ENCODE data around the gene HS3ST2. TPM values are rescaled to one million over a fixed set of nuclear protein-coding genes. Genes with fewer than 3 reads are reported as not detected.

Gene HS3ST2
- total and polyA plus RNA-seq, 2 of the 8 experiments (the other 6 are each of a cell fraction or from before 2014, with no cell fraction given) = 1.7 to 3.7 TPM

DNA sequence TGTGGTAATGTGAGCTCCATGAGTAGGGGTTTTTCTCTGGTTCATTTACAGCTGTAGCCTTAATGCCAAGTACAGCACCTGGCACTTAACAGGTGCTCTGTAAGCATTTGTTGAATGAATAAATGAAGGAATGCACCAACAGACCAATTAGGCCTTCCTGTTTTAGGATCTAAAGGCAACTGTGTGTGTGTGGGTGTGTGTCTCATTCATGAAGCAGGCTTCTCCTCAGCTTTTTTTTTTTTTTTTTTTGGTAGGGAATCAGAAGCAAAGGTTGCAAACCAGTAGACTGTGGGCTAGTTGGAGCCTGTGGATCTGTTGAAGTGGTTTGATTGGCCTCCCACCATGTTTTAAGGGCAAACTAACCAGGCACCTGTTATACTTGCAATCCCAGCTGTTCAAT, 48.1 kb downstream of the HS3ST2 start:
- H2BK12ac ChIP-seq (ENCODE audit: low read depth, low read length) = no peak overlapping the region; the same call in 1 of the 2 replicates
- FAIRE-seq (no peak), DNase-seq (ENCODE audit: low read depth in 1 of 2, low spot score in 2 of 2) (no peak)
- no peak overlapping the region for H2AFZ ChIP-seq (ENCODE audit: low read length)
- no peak overlapping the region for H2AK5ac ChIP-seq (ENCODE audit: low read depth, low read length)
- H4K8ac ChIP-seq (ENCODE audit: extremely low read depth, insufficient read depth, low read length) = no peak overlapping the region
- H3K14ac ChIP-seq (ENCODE audit: insufficient read length) = no peak overlapping the region
- no peaks in the 10 kb centered on the region for H3K27me3 ChIP-seq (replicated peaks in 1 of 4; ENCODE audit: control insufficient read depth in 3 of 4, extremely low read depth in 1 of 4, insufficient read depth in 3 of 4, low read length in 3 of 4)
- no peaks in the 10 kb centered on the region for H3K23me2 ChIP-seq (ENCODE audit: low read depth, low read length)
- H4K91ac ChIP-seq (replicated peaks; ENCODE audit: insufficient read length, low read length) = no peak overlapping the region
- H3K18ac ChIP-seq (ENCODE audit: extremely low read depth, low read length) = no peak overlapping the region
- H3K4me3 ChIP-seq (ENCODE audit: extremely low read depth in 1 of 4, insufficient read depth in 2 of 4, low read depth in 3 of 4, low read length in 4 of 4) = no peak overlapping the region
- peaks cover 0 to 3% (median 0%) of the 10 kb centered on the region in 4 experiments; a peak in 2 of 8 replicates for H3K36me3 ChIP-seq (ENCODE audit: control insufficient read depth in 2 of 4, insufficient read depth in 4 of 4, low read length in 3 of 4)
- no peak overlapping the region for H2BK5ac ChIP-seq (ENCODE audit: low read depth, low read length)
- no peak overlapping the region for H2BK15ac ChIP-seq (ENCODE audit: low read length)
- H3K9ac ChIP-seq (replicated peaks in 1 of 4; ENCODE audit: extremely low read depth in 1 of 4, low read depth in 3 of 4, low read length in 3 of 4) = no peak overlapping the region
- no peak overlapping the region for H3K4ac ChIP-seq (replicated peaks; ENCODE audit: insufficient read length, low read depth, low read length)
- H4K5ac ChIP-seq (ENCODE audit: insufficient read length, low read depth, low read length) = no peak overlapping the region
- peaks cover 3 to 14% of the 10 kb centered on the region in 2 experiments; a peak in 3 of 4 replicates for H3K9me3 ChIP-seq (ENCODE audit: insufficient read depth in 2 of 2, low read depth in 1 of 2, low read length in 1 of 2)
- no peak overlapping the region for H3K56ac ChIP-seq (replicated peaks; ENCODE audit: insufficient read length, low read depth, low read length)
- no peak overlapping the region for H3K23ac ChIP-seq (ENCODE audit: insufficient read length)
- no peak overlapping the region for H3K27ac ChIP-seq (ENCODE audit: low read depth, low read length)
- H2BK120ac ChIP-seq (replicated peaks; ENCODE audit: low read depth, low read length) = no peak overlapping the region
- ChIA-PET CTCF (ENCODE audit: partially characterized antibody) (interaction anchor here (0.8 to 1.3 kb wide), 3 partner anchors 8 to 117 kb away, joined by 3 to 5 read pairs (median 3); no protein-coding TSS in a partner anchor), POLR2A (ENCODE audit: partially characterized antibody) (no interaction called here)
- H3K4me1 ChIP-seq (replicated peaks in 1 of 4; ENCODE audit: control insufficient read depth in 3 of 4, insufficient read depth in 4 of 4, low read length in 3 of 4) = peaks cover 0 to 8% (median 5%) of the 10 kb centered on the region in 4 experiments; a peak in 4 of 7 replicates
- H3K4me2 ChIP-seq (ENCODE audit: insufficient read depth in 1 of 2, low read depth in 2 of 2, low read length in 2 of 2) = no peak overlapping the region
- peak overlapping the region; percentile 36; the same call in 1 of the 2 replicates for H2BK20ac ChIP-seq (ENCODE audit: low read length)
- no peaks in the 10 kb centered on the region for H3K79me2 ChIP-seq (ENCODE audit: control insufficient read depth in 1 of 2, insufficient read depth in 2 of 2, low read length in 2 of 2)
- H3K79me1 ChIP-seq (ENCODE audit: low read depth, low read length) = no peaks in the 10 kb centered on the region
- no peaks in the 10 kb centered on the region for H4K20me1 ChIP-seq (replicated peaks in 1 of 2; ENCODE audit: control insufficient read depth in 1 of 2, insufficient read depth in 2 of 2, low read length in 2 of 2)
- no peak for TF ChIP-seq FOSL1 (IDR thresholded peaks at IDR 0.05; ENCODE audit: insufficient read depth, low read depth, low read length)
- TF ChIP-seq SP1 (IDR thresholded peaks at IDR 0.05; ENCODE audit: low read depth, low read length) = no peak
- no peak for TF ChIP-seq POLR2AphosphoS5 (IDR thresholded peaks at IDR 0.05; ENCODE audit: low read depth, low read length)
- TF ChIP-seq SIRT6 (IDR thresholded peaks at IDR 0.05; ENCODE audit: low read length) = no peak
- TF ChIP-seq GABPA (IDR thresholded peaks at IDR 0.05; ENCODE audit: borderline replicate concordance, insufficient read depth, low read length) = no peak
- TF ChIP-seq EGR1 (IDR thresholded peaks at IDR 0.05; ENCODE audit: borderline replicate concordance, low read depth, low read length) = no peak
- TF ChIP-seq CBX5 (IDR thresholded peaks at IDR 0.05; ENCODE audit: low read depth, low read length) = no peak
- no peak for TF ChIP-seq SP4 (IDR thresholded peaks at IDR 0.05; ENCODE audit: low read length)
- no peak for TF ChIP-seq PHF8 (conservative IDR thresholded peaks at IDR 0.05; ENCODE audit: low read depth, low read length)
- no peak for TF ChIP-seq ASH2L (IDR thresholded peaks at IDR 0.05; ENCODE audit: low read length)
- TF ChIP-seq SIX5 (IDR thresholded peaks at IDR 0.05; ENCODE audit: low read depth, low read length) = no peak
- TF ChIP-seq YY1 (IDR thresholded peaks at IDR 0.05; ENCODE audit: low read depth, low read length) = no peak
- no peak for TF ChIP-seq TAF1 (IDR thresholded peaks at IDR 0.05; ENCODE audit: low read depth, low read length)
- TF ChIP-seq RAD21 (IDR thresholded peaks at IDR 0.05 in 1 of 2, conservative IDR thresholded peaks at IDR 0.05 in 1 of 2; ENCODE audit: low read depth in 2 of 2, low read length in 2 of 2) = no peak
- TF ChIP-seq TAF7 (optimal IDR thresholded peaks at IDR 0.05; ENCODE audit: borderline replicate concordance, low read depth, low read length) = no peak
- TF ChIP-seq SAP30 (IDR thresholded peaks at IDR 0.05; ENCODE audit: insufficient read depth, insufficient replicate concordance, low read length) = no peak
